Adrenal gland (tissue), 5 donors: ENCODE measurements around the gene MCM10.

Source experiments
- POLR2A ChIP-seq, 2 donors: fragments of 450-650 bp; IDR thresholded peaks; one replicate each; pipeline ENCODE4 v1.6.1; 2017; ENCODE audit warnings: antibody characterized with exemption in 2 of 2, mild to moderate bottlenecking in 2 of 2, moderate library complexity in 1 of 2
- TF ChIP-seq, protein P1 (sequence below), 6 experiments: fragments of 450-650 bp in 4 of 6; fragments of 200-600 bp in 2 of 6; sonication (generic) in 1 of 6; IDR thresholded peaks; 1 replicate in 5 of 6; 2 replicates in 1 of 6; pipeline versions ENCODE4 v1.5.1 to v1.8.0; 2016 to 2021; ENCODE audit warnings: antibody characterized with exemption in 6 of 6, mild to moderate bottlenecking in 2 of 6, moderate library complexity in 1 of 6
- donor health status: DM: no; HTN: no; CAD: no.

DNA sequence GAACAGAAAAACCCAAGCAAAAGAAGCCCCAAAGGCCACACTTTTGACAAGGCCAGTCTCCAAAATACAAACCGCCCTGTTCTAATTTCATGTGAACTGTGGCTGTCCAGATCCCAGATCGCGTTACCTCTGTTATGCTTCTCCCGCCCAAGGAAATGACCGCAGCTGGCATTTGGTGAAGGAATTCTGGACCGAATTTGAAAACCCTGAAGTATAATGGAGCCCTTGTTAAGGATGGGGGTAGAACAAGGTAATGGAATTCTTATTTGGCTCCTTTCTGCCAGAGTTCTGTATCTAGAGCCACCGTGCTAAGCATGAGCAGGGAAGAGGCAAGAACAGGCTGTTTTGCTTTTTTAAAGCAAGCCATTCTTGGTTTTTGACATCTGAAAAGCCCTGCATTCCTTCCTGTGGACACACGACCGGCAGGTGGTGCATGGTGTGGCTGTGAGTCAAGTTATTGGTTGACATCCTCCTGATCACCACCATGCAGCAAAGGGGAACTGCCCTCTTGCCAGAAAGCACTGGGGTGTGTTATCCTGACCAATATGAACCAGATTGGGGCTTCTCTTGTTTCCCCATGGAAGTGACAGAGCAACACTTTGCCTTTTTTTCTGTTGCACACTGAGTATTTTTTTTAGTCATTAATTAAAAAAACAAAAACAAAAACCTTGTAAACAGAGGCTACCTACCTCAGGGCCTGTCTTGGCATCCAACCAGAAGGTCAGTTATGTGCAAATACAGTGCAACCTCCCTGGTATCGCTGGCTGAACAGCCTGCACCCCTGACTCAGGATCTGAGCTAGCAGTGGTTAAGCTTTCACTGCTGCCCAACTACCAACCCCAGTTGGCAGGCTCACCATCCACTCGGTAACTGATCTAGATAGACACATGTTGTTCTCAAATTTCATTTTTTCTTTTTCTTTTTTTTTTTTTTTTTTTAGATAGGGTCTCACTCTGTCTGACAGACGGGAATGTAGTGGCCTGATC, 58.6 kb downstream of the MCM10 start:
- TF ChIP-seq, protein P1, sequence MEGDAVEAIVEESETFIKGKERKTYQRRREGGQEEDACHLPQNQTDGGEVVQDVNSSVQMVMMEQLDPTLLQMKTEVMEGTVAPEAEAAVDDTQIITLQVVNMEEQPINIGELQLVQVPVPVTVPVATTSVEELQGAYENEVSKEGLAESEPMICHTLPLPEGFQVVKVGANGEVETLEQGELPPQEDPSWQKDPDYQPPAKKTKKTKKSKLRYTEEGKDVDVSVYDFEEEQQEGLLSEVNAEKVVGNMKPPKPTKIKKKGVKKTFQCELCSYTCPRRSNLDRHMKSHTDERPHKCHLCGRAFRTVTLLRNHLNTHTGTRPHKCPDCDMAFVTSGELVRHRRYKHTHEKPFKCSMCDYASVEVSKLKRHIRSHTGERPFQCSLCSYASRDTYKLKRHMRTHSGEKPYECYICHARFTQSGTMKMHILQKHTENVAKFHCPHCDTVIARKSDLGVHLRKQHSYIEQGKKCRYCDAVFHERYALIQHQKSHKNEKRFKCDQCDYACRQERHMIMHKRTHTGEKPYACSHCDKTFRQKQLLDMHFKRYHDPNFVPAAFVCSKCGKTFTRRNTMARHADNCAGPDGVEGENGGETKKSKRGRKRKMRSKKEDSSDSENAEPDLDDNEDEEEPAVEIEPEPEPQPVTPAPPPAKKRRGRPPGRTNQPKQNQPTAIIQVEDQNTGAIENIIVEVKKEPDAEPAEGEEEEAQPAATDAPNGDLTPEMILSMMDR (IDR thresholded peaks at IDR 0.05) = no peak
- TF ChIP-seq POLR2A (IDR thresholded peaks at IDR 0.05) = no peak
